Measurements from ENCODE around the gene MRTFA. TPM values are rescaled to one million over a fixed set of nuclear protein-coding genes. Genes with fewer than 3 reads are reported as not detected.
"Not testable (repeated sequence)": the region's sequence is repeated elsewhere in the genome, so short reads cannot be mapped to it uniquely, and the experiment has no call there.

The MRTFA gene
- total and polyA plus RNA-seq, 10 donors = 17.6 to 138 (median 83.9) TPM

- intact Hi-C loops (cut with DNase I; ENCODE audit: low total_unique reads) = no loop called here
- no peak for TF ChIP-seq POLR2AphosphoS5 (IDR thresholded peaks at IDR 0.05)
- no peak for TF ChIP-seq POLR2A (IDR thresholded peaks at IDR 0.05)
- no peak for TF ChIP-seq CTCF (IDR thresholded peaks at IDR 0.05 in 8 of 11, conservative IDR thresholded peaks at IDR 0.05 in 3 of 11)
- WGBS, 5 donors = 24 to 34% (median 29%) methylated on average over 10 to 21 of the region's 21 CpGs
- H3K4me3 ChIP-seq = peak within 1 kb of the TSS in 1 of 8 donors; percentile 11
- H3K27me3 ChIP-seq (replicated peaks in 1 of 7) = peaks cover 0 to 40% (median 7%) of the 10 kb centered on the region in 7 donors
- DNase-seq = no peak
- no peaks in the 10 kb centered on the region for H3K9me3 ChIP-seq
- H3K27ac ChIP-seq = no peak within 1 kb of the TSS
- H3K4me1 ChIP-seq = peaks cover 0 to 36% (median 19%) of the 10 kb centered on the region in 6 donors
- no peaks in the 10 kb centered on the region for H3K36me3 ChIP-seq
Measured at GRCh38 chr22:40679249-40679963, 42.9 kb upstream of the MRTFA start, which contains the start of gene MCHR1. Gene MCHR1 (plus strand): TSS chr22:40679484. CDS start chr22:40679653, 169 bp downstream.

DNA sequence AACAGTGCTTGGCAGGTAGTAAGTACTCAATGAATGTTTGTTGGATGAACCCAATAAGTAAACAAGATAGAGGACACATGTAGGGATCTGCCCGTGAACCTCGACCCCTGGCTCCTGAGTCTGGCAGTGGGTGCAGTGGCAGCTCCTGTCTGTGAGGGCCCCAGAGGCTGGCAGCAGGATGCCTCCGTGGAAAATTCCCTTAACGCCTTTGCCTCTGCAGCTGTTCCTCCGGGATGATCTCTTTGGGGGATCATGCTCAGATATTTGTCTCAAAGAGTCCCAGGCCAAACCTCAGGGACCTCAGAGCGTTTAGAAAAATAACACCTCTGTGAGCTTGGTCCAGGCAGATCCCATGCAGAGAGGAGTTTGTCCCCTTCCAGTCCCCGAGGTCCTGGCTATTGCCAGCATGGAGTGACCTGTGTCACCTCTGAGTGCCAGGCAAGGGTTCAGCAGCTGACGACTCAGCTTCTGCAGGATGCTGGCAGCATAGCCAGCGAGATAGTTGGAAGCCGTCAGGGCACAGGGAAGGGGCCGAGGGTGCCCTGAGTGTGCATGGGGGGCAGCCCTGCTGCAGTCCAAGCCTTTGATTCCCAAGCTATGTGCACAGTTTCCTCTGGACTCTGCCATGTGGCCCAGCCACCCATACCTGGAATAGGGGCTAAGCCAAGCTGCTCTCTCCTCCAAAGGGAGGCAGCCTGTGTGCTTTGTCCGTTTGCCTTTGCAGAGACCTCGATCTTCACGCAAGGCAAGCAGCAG is 42.2 kb upstream of the MRTFA start:
- intact Hi-C loops (cut with DNase I; ENCODE audit: low total_unique reads) = no loop called here
- H3K36me3 ChIP-seq = no peaks in the 10 kb centered on the region
- no peaks in the 10 kb centered on the region for H3K9me3 ChIP-seq
- TF ChIP-seq POLR2AphosphoS5 (IDR thresholded peaks at IDR 0.05) = no peak
- no peak for TF ChIP-seq CTCF (IDR thresholded peaks at IDR 0.05 in 8 of 11, conservative IDR thresholded peaks at IDR 0.05 in 3 of 11)
- TF ChIP-seq POLR2A (IDR thresholded peaks at IDR 0.05) = no peak
- peaks cover 0 to 34% (median 7%) of the 10 kb centered on the region in 7 donors for H3K27me3 ChIP-seq (replicated peaks in 1 of 7)
- H3K27ac ChIP-seq = no peak overlapping the region
- no peak overlapping the region for H3K4me3 ChIP-seq
- peaks cover 0 to 36% (median 19%) of the 10 kb centered on the region in 6 donors for H3K4me1 ChIP-seq
- 78 to 90% (median 85%) methylated on average over 10 to 14 of the region's 14 CpGs for WGBS, 5 donors
- no peak for DNase-seq

DNA sequence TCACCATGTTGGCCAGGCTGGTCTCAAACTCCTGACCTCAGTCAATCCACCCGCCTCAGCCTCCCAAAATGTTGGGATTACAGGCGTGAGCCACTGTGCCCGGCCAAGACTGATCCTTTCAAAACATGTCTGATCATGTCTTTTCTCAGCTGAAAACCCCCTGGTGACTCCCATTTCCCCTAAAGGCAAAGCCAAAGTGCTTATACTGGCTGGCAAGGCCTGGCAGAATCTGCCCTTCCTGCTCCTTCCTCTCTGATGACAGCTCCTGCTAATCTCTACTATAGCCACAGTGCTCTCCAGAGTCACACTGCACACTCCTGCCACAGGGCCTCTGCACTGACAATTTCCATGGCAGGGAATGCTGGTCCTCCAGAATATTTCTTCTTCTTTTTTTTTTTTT is 40.1 kb upstream of the MRTFA start:
- Histone ChIP-seq H3K36me3 (no peaks in the 10 kb centered on the region), H3K4me3 (no peak overlapping the region), H3K27ac (no peak overlapping the region), H3K27me3 (replicated peaks in 1 of 7) (peaks cover 0 to 30% (median 7%) of the 10 kb centered on the region in 7 donors), H3K9me3 (no peaks in the 10 kb centered on the region), H3K4me1 (peaks cover 0 to 21% (median 11%) of the 10 kb centered on the region in 6 donors)
- WGBS, 5 donors = 92 to 97% (median 94%) methylated on average over 3 of the region's 3 CpGs
- TF ChIP-seq POLR2AphosphoS5 (IDR thresholded peaks at IDR 0.05) = no peak
- no peak for TF ChIP-seq POLR2A (IDR thresholded peaks at IDR 0.05)
- no peak for TF ChIP-seq CTCF (IDR thresholded peaks at IDR 0.05 in 8 of 11, conservative IDR thresholded peaks at IDR 0.05 in 3 of 11)
- DNase-seq = no peak
- intact Hi-C loops (cut with DNase I; ENCODE audit: low total_unique reads) = no loop called here

DNA sequence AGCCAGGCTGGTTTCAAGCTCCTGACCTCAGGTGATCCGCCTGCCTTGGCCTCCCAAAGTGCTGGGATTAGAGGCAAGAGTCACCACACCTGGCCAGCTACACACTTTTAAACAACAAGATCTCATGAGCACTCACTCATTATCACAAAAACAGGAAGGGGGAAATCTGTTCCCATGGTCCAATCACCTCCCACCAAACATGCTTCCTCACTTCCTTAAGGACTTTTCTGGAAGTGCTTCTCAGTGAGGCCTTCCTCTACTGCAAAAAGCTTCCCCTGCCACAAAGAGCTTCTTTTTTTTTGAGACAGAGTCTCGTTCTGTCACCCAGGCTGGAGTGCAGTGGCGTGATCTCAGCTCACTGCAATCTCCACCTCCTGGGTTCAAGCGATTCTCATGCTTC is 39.6 kb upstream of the MRTFA start:
- H3K36me3 ChIP-seq; DNase-seq; H3K27ac ChIP-seq; H3K9me3 ChIP-seq; intact Hi-C loops (cut with DNase I; ENCODE audit: low total_unique reads); H3K4me3 ChIP-seq: not testable (repeated sequence)
- WGBS, 5 donors = 86 to 93% (median 86%) methylated on average over 4 of the region's 4 CpGs
- Histone ChIP-seq H3K27me3 (replicated peaks in 1 of 7) (peaks cover 0 to 27% (median 7%) of the 10 kb centered on the region in 7 donors), H3K4me1 (peaks cover 0 to 21% (median 11%) of the 10 kb centered on the region in 6 donors)
